Subcutaneous preadipocyte (primary cell): ENCODE results near the gene AIRE. TPM values are rescaled to one million over a fixed set of nuclear protein-coding genes. Genes with fewer than 3 reads are reported as not detected.

ENCODE experiments used
- small RNA-seq: library from RNA; depleted of rRNA; stranded (forward); fragments of <200 nt; gene quantifications from one replicate; pipeline ENCODE3, GENCODE V24; 2012
- total RNA-seq: library from RNA; depleted of rRNA; stranded (reverse); fragments of >200 nt; gene quantifications from 2 replicates; pipeline ENCODE4 v1.2.3, GENCODE V29; 2012

The AIRE gene
- total RNA-seq, result not detected in 2 replicates

GRCh38 chr21:44285138-44285992 lies at the start of gene AIRE:
AIRE (plus strand) TSS chr21:44285876; CDS start chr21:44286007, 131 bp downstream.

GRCh38 chr21:44240842-44241241 lies 44.8 kb upstream of the AIRE start, which contains the start of gene ICOSLG:
ICOSLG (minus strand) TSS chr21:44240943; CDS start chr21:44240817, 126 bp downstream.

GRCh38 chr21:44261675-44262295 lies 23.9 kb upstream of the AIRE start, which contains the start of gene DNMT3L:
DNMT3L (minus strand) TSS chr21:44261897; CDS start chr21:44261259, 638 bp downstream.

GRCh38 chr21:44299458-44300261 lies 14.0 kb downstream of the AIRE start, which contains the start of gene PFKL:
PFKL (plus strand) TSS chr21:44300053; CDS start chr21:44300106, 53 bp downstream.

GRCh38 chr21:44338971-44339910 lies 53.6 kb downstream of the AIRE start, which contains the start of gene CFAP410:
CFAP410 (minus strand) TSS chr21:44339390; CDS start chr21:44339194, 196 bp downstream.

Small RNA genes within 50 kb of the gene (small RNA-seq; reads per million reads assigned to genes)
- not detected for gene AP001059.3

Other genes starting within 250 kb of the AIRE start
- 4.8 and 30.1 TPM in 2 replicates for gene PWP2, start 178.5 kb upstream of the AIRE start, total RNA-seq
- 19.5 and 38.5 TPM in 2 replicates for gene GATD3, start 152.2 kb upstream of the AIRE start, total RNA-seq
- 0.37 and 0.39 TPM in 2 replicates for gene ICOSLG, start 44.9 kb upstream of the AIRE start, total RNA-seq
- gene DNMT3L, start 24.0 kb upstream of the AIRE start, total RNA-seq, result not detected in 2 replicates
- gene PFKL, start 14.2 kb downstream of the AIRE start, total RNA-seq, result 157 and 176 TPM in 2 replicates
- 5.7 and 11.0 TPM in 2 replicates for gene CFAP410, start 53.5 kb downstream of the AIRE start, total RNA-seq
- gene TRPM2, start 67.7 kb downstream of the AIRE start, total RNA-seq, result not detected in 2 replicates
- 1.2 and 1.5 TPM in 2 replicates for gene LRRC3, start 169.6 kb downstream of the AIRE start, total RNA-seq